BLaER1 treated with 17β-estradiol and CSF1 and Interleukin-3, amounts not matched to agents 10 nM and 100 nM (cell line): ENCODE measurements around the gene UBQLN4.
A peak's percentile ranks its signal among the peaks of the same experiment; 100 is the strongest.

Source experiments
- H3K27ac ChIP-seq, 11 experiments: shearing (Covaris generic); formaldehyde crosslinking; 2 replicates each; pipeline ENCODE4 v1.8.1; 2022
- H3K27me3 ChIP-seq, 11 experiments: shearing (Covaris generic); formaldehyde crosslinking; 2 replicates each; pipeline ENCODE4 v1.8.1; 2022
- H3K36me3 ChIP-seq, 11 experiments: shearing (Covaris generic); formaldehyde crosslinking; 2 replicates each; pipeline ENCODE4 v1.8.1; 2022
- H3K4me1 ChIP-seq, 10 experiments: shearing (Covaris generic); formaldehyde crosslinking; 2 replicates each; pipeline ENCODE4 v1.8.1; 2022
- H3K4me2 ChIP-seq, 11 experiments: shearing (Covaris generic); formaldehyde crosslinking; 2 replicates each; pipeline ENCODE4 v1.8.1; 2022
- H3K4me3 ChIP-seq, 10 experiments: shearing (Covaris generic); formaldehyde crosslinking; 2 replicates each; pipeline ENCODE4 v1.8.1; 2022
- H3K9ac ChIP-seq, 11 experiments: shearing (Covaris generic); formaldehyde crosslinking; 2 replicates each; pipeline ENCODE4 v1.8.1; 2022
- H3K9me3 ChIP-seq, 11 experiments: shearing (Covaris generic); formaldehyde crosslinking; replicated peaks in 1 of 11; 2 replicates each; pipeline ENCODE4 v1.8.1; 2022
- H4K20me1 ChIP-seq, 11 experiments: shearing (Covaris generic); formaldehyde crosslinking; 2 replicates each; pipeline ENCODE4 v1.8.1; 2022
- Cebpa-rat ChIP-seq, 11 experiments: shearing (Covaris generic); IDR thresholded peaks; 2 replicates each; pipeline ENCODE4 v1.8.1; 2022

The UBQLN4 gene

DNA sequence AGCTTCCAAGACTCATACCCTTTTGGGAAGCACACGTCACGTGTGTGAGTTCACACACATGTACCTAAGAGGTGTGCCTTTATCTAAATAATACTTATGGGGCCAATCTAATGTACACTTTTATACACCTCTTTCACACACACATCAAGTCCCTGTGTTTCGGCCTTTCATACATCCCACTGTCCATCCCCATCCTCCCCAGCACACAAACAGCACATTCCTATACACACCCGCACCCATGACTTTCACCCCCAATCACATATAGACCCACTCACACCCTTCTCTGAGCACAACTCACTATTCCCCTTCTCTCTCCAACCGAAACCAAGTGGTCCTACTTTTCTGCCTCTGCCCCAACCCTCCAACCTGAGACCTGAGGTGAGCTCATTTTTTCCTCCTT is 25.1 kb upstream of the UBQLN4 start:
- Histone ChIP-seq H3K27ac (peak overlapping the region in 4 of 11 experiments; percentile 5 to 51 (median 22); a peak in 4 of 22 replicates), H3K4me3 (no peak overlapping the region), H3K4me2 (peak overlapping the region in 9 of 11 experiments; percentile 17 to 99 (median 96); a peak in 18 of 22 replicates), H3K9ac (peak overlapping the region in 8 of 11 experiments; percentile 5 to 54 (median 32); a peak in 12 of 22 replicates), H3K27me3 (no peaks in the 10 kb centered on the region), H4K20me1 (peaks cover 0 to 73% (median 63%) of the 10 kb centered on the region in 11 experiments; a peak in 16 of 22 replicates), H3K36me3 (peaks cover 0 to 42% (median 33%) of the 10 kb centered on the region in 11 experiments; a peak in 19 of 22 replicates), H3K4me1 (peaks cover 42 to 80% (median 76%) of the 10 kb centered on the region in 10 experiments), H3K9me3 (no peaks in the 10 kb centered on the region)
- no peak for TF ChIP-seq Cebpa-rat (IDR thresholded peaks at IDR 0.05)

- H3K36me3 ChIP-seq: peaks cover 0 to 54% (median 43%) of the 10 kb centered on the region in 11 experiments; a peak in 19 of 22 replicates
- TF ChIP-seq Cebpa-rat (IDR thresholded peaks at IDR 0.05): no peak
- peak overlapping the region; percentile 60 to 99 (median 82); a peak in 13 of 22 replicates for H3K4me2 ChIP-seq
- peak overlapping the region in 3 of 11 experiments; percentile 50 to 65 (median 64); a peak in 4 of 22 replicates for H3K27ac ChIP-seq
- H3K9me3 ChIP-seq: no peaks in the 10 kb centered on the region
- peaks cover 35 to 79% (median 73%) of the 10 kb centered on the region in 10 experiments for H3K4me1 ChIP-seq
- no peaks in the 10 kb centered on the region for H3K27me3 ChIP-seq
- H4K20me1 ChIP-seq: peaks cover 0 to 85% (median 70%) of the 10 kb centered on the region in 11 experiments; a peak in 16 of 22 replicates
- 0 out of 22 replicates have a peak overlapping the region, but pooled peaks of 1 of the 11 experiments have one; percentile 12 for H3K9ac ChIP-seq
- no peak overlapping the region for H3K4me3 ChIP-seq
Observed at GRCh38 chr1:156077430-156077760, 23.8 kb upstream of the UBQLN4 start.

GRCh38 chr1:156076609-156077429 is 23.2 kb upstream of the UBQLN4 start:
- peak overlapping the region; percentile 41 to 72 (median 57); a peak in 20 of 22 replicates for H3K9ac ChIP-seq
- H3K4me2 ChIP-seq: peak overlapping the region; percentile 60 to 99 (median 82)
- peak overlapping the region in 10 of 11 experiments; percentile 27 to 65 (median 50); a peak in 19 of 22 replicates for H3K27ac ChIP-seq

DNA sequence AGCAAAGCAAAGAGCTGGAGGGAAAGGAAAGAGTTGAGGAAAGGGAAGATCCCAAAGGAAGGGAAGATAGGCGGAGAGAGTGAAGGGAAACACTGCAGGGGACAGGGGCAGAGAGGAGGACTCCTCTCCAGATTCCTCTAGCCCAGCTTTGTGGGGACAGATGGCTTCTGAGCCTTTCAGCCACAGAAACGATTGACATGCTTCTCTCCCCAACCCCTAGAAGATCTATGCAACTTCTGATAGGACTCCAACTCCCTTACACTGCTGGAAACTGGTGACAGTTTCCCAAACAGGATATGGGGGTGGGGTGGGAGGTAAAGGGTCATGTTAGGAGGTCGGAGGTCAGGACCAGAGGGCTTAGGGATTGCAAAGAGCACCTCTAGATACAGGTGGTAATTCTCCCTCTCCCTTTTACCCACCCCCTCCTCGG is 22.2 kb upstream of the UBQLN4 start:
- peak overlapping the region; percentile 60 to 99 (median 82) for H3K4me2 ChIP-seq
- peak overlapping the region in 10 of 11 experiments; percentile 41 to 72 (median 55); a peak in 14 of 22 replicates for H3K9ac ChIP-seq
- peaks cover 29 to 89% (median 80%) of the 10 kb centered on the region in 10 experiments for H3K4me1 ChIP-seq
- H3K27me3 ChIP-seq: no peaks in the 10 kb centered on the region
- peak overlapping the region in 4 of 10 experiments; percentile 46 to 64 (median 52); a peak in 7 of 20 replicates for H3K4me3 ChIP-seq
- peak overlapping the region in 7 of 11 experiments; percentile 4 to 64 (median 49); a peak in 9 of 22 replicates for H3K27ac ChIP-seq
- no peaks in the 10 kb centered on the region for H3K9me3 ChIP-seq
- no peak for TF ChIP-seq Cebpa-rat (IDR thresholded peaks at IDR 0.05)
- H3K36me3 ChIP-seq: peaks cover 0 to 54% (median 45%) of the 10 kb centered on the region in 11 experiments; a peak in 19 of 22 replicates
- peaks cover 0 to 88% (median 68%) of the 10 kb centered on the region in 11 experiments; a peak in 16 of 22 replicates for H4K20me1 ChIP-seq

More at GRCh38 chr1:156076609-156077429, 23.2 kb upstream of the UBQLN4 start:
- Histone ChIP-seq H3K4me3 (peak overlapping the region in 9 of 10 experiments; percentile 23 to 64 (median 46); a peak in 16 of 20 replicates), H3K36me3 (peaks cover 0 to 54% (median 45%) of the 10 kb centered on the region in 11 experiments; a peak in 19 of 22 replicates), H4K20me1 (peaks cover 0 to 87% (median 70%) of the 10 kb centered on the region in 11 experiments; a peak in 16 of 22 replicates), H3K27me3 (no peaks in the 10 kb centered on the region), H3K4me1 (peaks cover 35 to 82% (median 75%) of the 10 kb centered on the region in 10 experiments), H3K9me3 (no peaks in the 10 kb centered on the region)
- TF ChIP-seq Cebpa-rat (IDR thresholded peaks at IDR 0.05): no peak

DNA sequence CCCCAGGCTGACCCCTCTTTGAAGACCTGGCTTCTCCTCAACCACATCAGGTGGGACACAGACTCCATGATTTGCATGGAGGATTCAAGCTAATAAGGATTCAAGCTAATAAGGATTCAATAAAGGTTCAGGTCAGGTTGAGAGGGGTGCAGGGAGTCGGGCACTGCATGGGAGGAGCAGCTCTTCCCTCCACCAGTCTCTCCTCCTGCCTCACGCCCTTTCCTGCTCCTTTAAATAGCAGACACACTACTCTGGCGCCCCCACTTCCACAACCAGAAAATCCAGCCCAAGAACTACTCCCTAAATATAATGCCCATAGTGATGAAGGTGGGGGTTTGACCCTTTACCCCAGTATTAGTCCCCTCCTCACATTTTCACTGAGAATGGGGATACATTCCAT is 21.6 kb upstream of the UBQLN4 start:
- no peak for TF ChIP-seq Cebpa-rat (IDR thresholded peaks at IDR 0.05)

DNA sequence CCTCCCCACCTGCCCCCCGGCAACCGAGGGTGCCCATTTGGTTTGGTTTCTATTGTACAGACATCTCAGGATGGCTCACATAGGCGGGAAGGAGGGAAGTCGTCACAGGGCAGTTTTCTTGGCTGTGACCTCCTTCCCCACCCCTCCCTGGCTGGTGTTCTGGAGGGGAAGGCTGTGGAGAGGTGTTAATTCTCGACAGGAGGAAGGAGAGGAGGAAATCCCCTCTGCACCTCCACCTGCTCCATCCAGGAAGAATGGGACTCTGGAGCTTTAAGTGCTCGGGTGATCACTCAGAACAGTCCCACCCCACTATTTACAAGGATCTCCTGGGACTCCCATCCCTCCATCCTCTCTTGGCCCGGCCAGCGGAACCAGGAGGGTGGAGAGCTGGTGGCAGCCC is 21.1 kb upstream of the UBQLN4 start:
- no peak overlapping the region for H3K4me3 ChIP-seq
- peaks cover 0 to 54% (median 45%) of the 10 kb centered on the region in 11 experiments; a peak in 19 of 22 replicates for H3K36me3 ChIP-seq
- peak overlapping the region; percentile 60 to 99 (median 82) for H3K4me2 ChIP-seq
- H4K20me1 ChIP-seq: peaks cover 0 to 76% (median 57%) of the 10 kb centered on the region in 11 experiments; a peak in 16 of 22 replicates
- H3K9ac ChIP-seq: peak overlapping the region in 3 of 11 experiments; percentile 15 to 67 (median 57); a peak in 3 of 22 replicates
- no peak overlapping the region for H3K27ac ChIP-seq
- peaks cover 31 to 89% (median 80%) of the 10 kb centered on the region in 10 experiments for H3K4me1 ChIP-seq
- no peaks in the 10 kb centered on the region for H3K27me3 ChIP-seq
- no peaks in the 10 kb centered on the region for H3K9me3 ChIP-seq
- no peak for TF ChIP-seq Cebpa-rat (IDR thresholded peaks at IDR 0.05)

More for the DNA sequence above, 21.6 kb upstream of the UBQLN4 start:
- Histone ChIP-seq H3K9me3 (no peaks in the 10 kb centered on the region), H3K9ac (peak overlapping the region in 7 of 11 experiments; percentile 25 to 72 (median 57); a peak in 8 of 22 replicates), H3K27ac (peak overlapping the region in 2 of 11 experiments; percentile 42 to 64; a peak in 2 of 22 replicates), H3K4me1 (peaks cover 27 to 89% (median 80%) of the 10 kb centered on the region in 10 experiments), H3K36me3 (peaks cover 0 to 54% (median 45%) of the 10 kb centered on the region in 11 experiments; a peak in 19 of 22 replicates), H3K4me3 (no peak overlapping the region), H3K4me2 (peak overlapping the region; percentile 60 to 99 (median 82)), H3K27me3 (no peaks in the 10 kb centered on the region), H4K20me1 (peaks cover 0 to 81% (median 62%) of the 10 kb centered on the region in 11 experiments; a peak in 16 of 22 replicates)

- Histone ChIP-seq H3K4me3 (no peak overlapping the region), H3K4me1 (peaks cover 31 to 84% (median 73%) of the 10 kb centered on the region in 10 experiments), H3K27me3 (no peaks in the 10 kb centered on the region), H4K20me1 (peaks cover 0 to 67% (median 49%) of the 10 kb centered on the region in 11 experiments; a peak in 16 of 22 replicates), H3K36me3 (peaks cover 0 to 54% (median 45%) of the 10 kb centered on the region in 11 experiments; a peak in 19 of 22 replicates), H3K9ac (no peak overlapping the region), H3K4me2 (no peak overlapping the region), H3K9me3 (no peaks in the 10 kb centered on the region), H3K27ac (no peak overlapping the region)
- no peak for TF ChIP-seq Cebpa-rat (IDR thresholded peaks at IDR 0.05)
Observed at GRCh38 chr1:156073740-156074139, 20.1 kb upstream of the UBQLN4 start.

DNA sequence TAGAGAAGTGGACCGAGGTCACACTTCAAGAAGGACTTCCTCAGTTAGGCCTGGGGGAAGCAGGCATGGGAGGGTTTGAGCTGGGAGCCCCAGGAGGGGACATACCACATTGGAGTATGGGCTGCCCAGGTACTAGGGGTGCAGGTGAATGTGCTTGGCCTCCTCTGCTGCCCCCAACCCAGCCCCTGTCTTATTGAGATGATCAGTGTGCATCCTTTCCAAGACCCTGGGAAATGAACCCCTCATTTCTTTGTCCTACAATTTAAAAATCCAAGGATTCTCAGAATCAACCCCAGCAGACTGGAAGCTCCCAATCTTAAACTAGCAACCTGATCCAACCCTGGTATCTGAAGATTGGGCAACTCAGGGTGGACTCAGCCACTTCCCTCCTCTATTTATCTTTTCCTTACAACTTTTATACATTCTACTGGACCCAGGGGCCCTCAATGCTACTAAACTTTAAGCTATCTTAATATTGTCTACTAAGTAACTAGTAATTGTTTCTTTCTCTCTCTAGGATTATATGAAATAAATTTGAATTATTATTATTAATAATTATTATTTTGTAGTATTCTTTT is 19.6 kb upstream of the UBQLN4 start:
- Histone ChIP-seq H3K9ac (no peak overlapping the region), H3K27me3 (no peaks in the 10 kb centered on the region), H3K36me3 (peaks cover 0 to 53% (median 45%) of the 10 kb centered on the region in 11 experiments; a peak in 19 of 22 replicates), H3K4me3 (no peak overlapping the region), H3K4me1 (peaks cover 31 to 78% (median 68%) of the 10 kb centered on the region in 10 experiments), H4K20me1 (peaks cover 0 to 62% (median 43%) of the 10 kb centered on the region in 11 experiments; a peak in 15 of 22 replicates), H3K4me2 (peak overlapping the region in 1 of 11 experiments; percentile 1; a peak in 2 of 22 replicates), H3K27ac (no peak overlapping the region), H3K9me3 (no peaks in the 10 kb centered on the region)
- TF ChIP-seq Cebpa-rat (IDR thresholded peaks at IDR 0.05): no peak
